ENCODE measurements around the gene C2CD2.

DNA sequence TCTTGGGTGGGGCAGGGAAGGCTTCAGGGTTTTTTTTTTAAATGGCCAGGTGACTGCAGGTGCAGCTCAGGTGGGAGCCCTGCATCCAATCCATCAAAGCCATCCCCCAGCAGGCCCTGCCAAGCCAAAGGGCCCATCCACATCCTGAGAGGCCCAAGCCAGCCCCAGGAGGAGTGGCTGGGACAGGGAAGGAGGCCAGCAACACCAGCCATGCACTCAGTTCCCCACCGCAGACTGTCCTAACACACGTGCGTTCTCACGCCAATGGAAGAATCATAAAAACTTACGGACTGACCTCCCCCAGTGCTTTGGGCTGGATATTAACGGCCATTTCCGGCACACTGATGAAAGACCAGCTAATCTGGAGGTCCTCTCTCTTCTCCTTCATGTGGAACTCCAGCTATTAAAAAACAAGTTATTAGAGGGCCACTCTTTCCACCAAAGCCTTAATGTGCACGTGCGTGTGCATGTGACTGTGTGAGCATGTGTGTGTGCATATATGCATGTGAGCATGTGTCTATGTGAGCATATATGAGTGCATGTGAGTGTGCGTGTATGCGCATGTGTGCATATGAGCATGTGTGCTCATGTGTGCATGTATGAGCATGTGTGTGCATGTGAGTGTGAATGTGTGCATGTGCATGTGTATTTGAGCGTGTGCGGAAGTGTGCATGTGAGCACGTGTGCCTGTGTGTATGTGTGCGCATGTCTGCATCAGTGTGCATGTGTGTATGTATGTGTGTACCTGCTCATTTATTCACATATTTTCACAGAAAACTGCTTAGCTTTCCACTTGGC is 35.1 kb downstream of the C2CD2 start:
- TF ChIP-seq, protein P1, sequence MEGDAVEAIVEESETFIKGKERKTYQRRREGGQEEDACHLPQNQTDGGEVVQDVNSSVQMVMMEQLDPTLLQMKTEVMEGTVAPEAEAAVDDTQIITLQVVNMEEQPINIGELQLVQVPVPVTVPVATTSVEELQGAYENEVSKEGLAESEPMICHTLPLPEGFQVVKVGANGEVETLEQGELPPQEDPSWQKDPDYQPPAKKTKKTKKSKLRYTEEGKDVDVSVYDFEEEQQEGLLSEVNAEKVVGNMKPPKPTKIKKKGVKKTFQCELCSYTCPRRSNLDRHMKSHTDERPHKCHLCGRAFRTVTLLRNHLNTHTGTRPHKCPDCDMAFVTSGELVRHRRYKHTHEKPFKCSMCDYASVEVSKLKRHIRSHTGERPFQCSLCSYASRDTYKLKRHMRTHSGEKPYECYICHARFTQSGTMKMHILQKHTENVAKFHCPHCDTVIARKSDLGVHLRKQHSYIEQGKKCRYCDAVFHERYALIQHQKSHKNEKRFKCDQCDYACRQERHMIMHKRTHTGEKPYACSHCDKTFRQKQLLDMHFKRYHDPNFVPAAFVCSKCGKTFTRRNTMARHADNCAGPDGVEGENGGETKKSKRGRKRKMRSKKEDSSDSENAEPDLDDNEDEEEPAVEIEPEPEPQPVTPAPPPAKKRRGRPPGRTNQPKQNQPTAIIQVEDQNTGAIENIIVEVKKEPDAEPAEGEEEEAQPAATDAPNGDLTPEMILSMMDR (IDR thresholded peaks at IDR 0.05) = no peak
- no peak for TF ChIP-seq POLR2A (IDR thresholded peaks at IDR 0.05)

All from Peyer's patch (tissue), 4 donors.